ENCODE data around the gene SLC45A3.

DNA sequence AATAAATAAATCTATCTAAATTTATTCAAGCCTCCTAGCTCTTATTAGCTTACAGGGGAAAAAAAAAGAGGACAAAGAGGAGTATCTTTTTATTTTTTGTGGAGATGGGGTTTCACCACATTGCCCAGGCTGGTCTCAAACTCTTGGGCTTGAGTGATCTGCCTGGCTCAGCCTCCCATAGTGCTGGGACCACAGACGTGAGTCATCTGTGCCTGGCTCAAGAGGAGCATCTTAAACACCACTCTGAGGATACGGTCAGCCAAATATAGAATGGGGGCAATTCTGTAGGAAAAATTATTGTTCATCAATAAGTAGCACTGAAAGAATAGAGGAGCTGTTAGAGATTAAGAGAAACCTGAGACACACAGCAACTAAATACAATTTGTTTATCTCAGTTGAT is 24.1 kb downstream of the SLC45A3 start:
- TF ChIP-seq, protein P1, sequence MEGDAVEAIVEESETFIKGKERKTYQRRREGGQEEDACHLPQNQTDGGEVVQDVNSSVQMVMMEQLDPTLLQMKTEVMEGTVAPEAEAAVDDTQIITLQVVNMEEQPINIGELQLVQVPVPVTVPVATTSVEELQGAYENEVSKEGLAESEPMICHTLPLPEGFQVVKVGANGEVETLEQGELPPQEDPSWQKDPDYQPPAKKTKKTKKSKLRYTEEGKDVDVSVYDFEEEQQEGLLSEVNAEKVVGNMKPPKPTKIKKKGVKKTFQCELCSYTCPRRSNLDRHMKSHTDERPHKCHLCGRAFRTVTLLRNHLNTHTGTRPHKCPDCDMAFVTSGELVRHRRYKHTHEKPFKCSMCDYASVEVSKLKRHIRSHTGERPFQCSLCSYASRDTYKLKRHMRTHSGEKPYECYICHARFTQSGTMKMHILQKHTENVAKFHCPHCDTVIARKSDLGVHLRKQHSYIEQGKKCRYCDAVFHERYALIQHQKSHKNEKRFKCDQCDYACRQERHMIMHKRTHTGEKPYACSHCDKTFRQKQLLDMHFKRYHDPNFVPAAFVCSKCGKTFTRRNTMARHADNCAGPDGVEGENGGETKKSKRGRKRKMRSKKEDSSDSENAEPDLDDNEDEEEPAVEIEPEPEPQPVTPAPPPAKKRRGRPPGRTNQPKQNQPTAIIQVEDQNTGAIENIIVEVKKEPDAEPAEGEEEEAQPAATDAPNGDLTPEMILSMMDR (IDR thresholded peaks at IDR 0.05), result no peak
- no peak for TF ChIP-seq POLR2A (IDR thresholded peaks at IDR 0.05)
